ENCODE measurements around the gene FZD2.

Gene FZD2

GRCh38 chr17:44593156-44593555 lies 35.9 kb downstream of the FZD2 start:
- Histone ChIP-seq H3K36me3 (no peaks in the 10 kb centered on the region), H3K4me3 (ENCODE audit: low read depth, low read length) (no peak overlapping the region), H3K9me3 (no peaks in the 10 kb centered on the region), H3K27me3 (no peaks in the 10 kb centered on the region), H3K4me1 (no peaks in the 10 kb centered on the region)
- no peak for TF ChIP-seq CTCF (IDR thresholded peaks at IDR 0.05; ENCODE audit: low read depth, low read length)
- DNase-seq: no peak

GRCh38 chr17:44595216-44595775 lies 38.0 kb downstream of the FZD2 start:
- DNase-seq: no peak
- no peaks in the 10 kb centered on the region for H3K27me3 ChIP-seq

DNA sequence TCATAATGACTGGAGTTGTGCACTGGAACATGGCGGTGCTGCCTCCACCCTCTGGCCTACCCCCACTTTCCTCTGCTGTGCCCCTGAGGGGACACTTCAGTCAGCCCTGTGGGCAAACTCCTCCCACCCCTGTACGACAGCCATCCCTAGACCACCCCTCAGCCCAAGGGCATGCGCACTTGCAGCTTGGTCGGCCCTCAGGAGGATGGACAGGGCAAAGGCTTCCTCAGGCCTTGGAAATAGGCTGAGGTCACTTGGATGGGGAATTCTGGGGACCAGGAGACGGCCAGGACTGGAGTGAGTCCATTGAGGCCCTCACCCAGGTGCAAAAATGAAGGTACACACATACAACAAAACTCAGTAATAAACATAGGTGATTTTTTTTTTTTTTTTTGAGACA lies 41.0 kb downstream of the FZD2 start:
- Histone ChIP-seq H3K4me1 (no peaks in the 10 kb centered on the region), H3K27me3 (no peaks in the 10 kb centered on the region), H3K4me3 (ENCODE audit: low read depth, low read length) (no peak overlapping the region), H3K9me3 (no peaks in the 10 kb centered on the region), H3K36me3 (no peaks in the 10 kb centered on the region)
- TF ChIP-seq CTCF (IDR thresholded peaks at IDR 0.05; ENCODE audit: low read depth, low read length): no peak
- no peak for DNase-seq

More at GRCh38 chr17:44595216-44595775, 38.0 kb downstream of the FZD2 start:
- H3K4me1 ChIP-seq: no peaks in the 10 kb centered on the region
- TF ChIP-seq CTCF (IDR thresholded peaks at IDR 0.05; ENCODE audit: low read depth, low read length): no peak
- no peaks in the 10 kb centered on the region for H3K36me3 ChIP-seq
- H3K9me3 ChIP-seq: no peaks in the 10 kb centered on the region
- H3K4me3 ChIP-seq (ENCODE audit: low read depth, low read length): no peak overlapping the region

- Histone ChIP-seq H3K4me1 (no peaks in the 10 kb centered on the region), H3K9me3 (no peaks in the 10 kb centered on the region), H3K27me3 (no peaks in the 10 kb centered on the region), H3K4me3 (ENCODE audit: low read depth, low read length) (no peak overlapping the region), H3K36me3 (no peaks in the 10 kb centered on the region)
- TF ChIP-seq CTCF (IDR thresholded peaks at IDR 0.05; ENCODE audit: low read depth, low read length): no peak
- no peak for DNase-seq
Observed at GRCh38 chr17:44598932-44599297, 41.6 kb downstream of the FZD2 start.

DNA sequence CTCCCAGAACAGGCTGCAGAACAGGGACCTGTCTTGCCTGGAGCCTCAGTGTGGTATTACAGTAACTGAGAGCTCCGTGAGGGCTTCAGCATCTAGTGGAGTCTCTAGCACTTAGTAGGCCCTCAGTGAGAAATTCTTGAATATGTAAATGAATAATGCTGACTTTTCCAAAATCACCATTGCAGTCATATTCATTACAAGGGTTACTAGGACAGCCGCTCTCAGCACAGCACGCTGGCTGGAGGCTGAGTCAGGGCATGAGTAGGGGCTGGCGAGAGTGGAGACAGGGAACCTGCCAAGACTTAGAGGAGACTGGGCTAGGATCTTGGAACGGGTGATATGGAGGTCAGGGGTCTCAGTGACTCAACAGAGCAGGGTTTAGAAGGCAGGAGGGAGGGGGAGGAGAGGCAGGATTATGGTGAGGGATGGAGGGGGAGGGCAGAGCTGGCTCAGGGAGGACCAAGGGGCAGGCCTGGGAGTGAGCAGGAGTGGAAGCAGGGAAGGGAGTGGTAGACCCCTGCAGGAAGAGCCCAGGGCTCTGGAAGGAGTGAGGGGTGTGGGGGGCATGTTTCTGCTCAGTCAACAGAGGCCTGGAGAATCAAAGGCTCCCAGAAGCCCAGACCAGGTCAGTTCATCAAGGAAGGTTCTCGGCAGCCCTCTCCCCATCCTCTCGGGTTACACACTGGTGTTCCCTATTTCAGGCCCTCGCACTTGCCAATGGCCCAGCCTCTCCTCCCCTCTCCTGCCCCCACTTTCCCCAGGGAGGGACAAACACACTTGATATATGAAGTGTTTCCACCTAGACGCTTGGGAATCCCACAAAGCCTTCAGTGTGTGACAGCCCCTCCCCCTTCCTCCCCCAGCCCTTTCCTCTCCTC lies 42.3 kb downstream of the FZD2 start:
- TF ChIP-seq CTCF (IDR thresholded peaks at IDR 0.05; ENCODE audit: low read depth, low read length): no peak
- Histone ChIP-seq H3K9me3 (no peaks in the 10 kb centered on the region), H3K4me1 (no peaks in the 10 kb centered on the region), H3K27me3 (no peaks in the 10 kb centered on the region), H3K36me3 (no peaks in the 10 kb centered on the region), H3K4me3 (ENCODE audit: low read depth, low read length) (no peak overlapping the region)
- no peak for DNase-seq

DNA sequence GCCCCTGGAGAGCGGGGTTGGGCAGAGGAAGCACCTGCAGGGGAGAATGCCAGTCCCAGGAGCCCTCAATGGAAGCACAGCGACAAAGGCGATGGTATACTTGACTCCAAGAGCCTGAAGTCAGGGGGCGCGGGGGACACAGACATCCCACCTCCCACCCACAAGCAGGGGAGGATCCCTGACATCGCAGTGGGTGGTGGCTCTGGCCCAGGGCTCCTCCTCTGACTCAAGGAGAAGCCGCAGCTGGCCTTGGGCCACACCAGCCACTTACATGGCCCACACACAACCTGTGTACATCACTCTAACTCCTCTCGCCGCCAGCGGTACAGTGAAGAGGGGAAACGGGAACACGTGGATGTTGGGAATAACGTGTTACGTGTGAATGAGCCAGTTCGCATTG lies 44.3 kb downstream of the FZD2 start:
- no peaks in the 10 kb centered on the region for H3K27me3 ChIP-seq
- H3K4me1 ChIP-seq: no peaks in the 10 kb centered on the region
- no peaks in the 10 kb centered on the region for H3K9me3 ChIP-seq
- H3K36me3 ChIP-seq: no peaks in the 10 kb centered on the region
- no peak for DNase-seq
- TF ChIP-seq CTCF (IDR thresholded peaks at IDR 0.05; ENCODE audit: low read depth, low read length): no peak
- no peak overlapping the region for H3K4me3 ChIP-seq (ENCODE audit: low read depth, low read length)
